ENCODE results near the gene SMAD3. TPM values are rescaled to one million over a fixed set of nuclear protein-coding genes. Genes with fewer than 3 reads are reported as not detected.

SMAD3 gene
- total RNA-seq, 2 donors from 2014 or later: 30.6 to 45.4 TPM

DNA sequence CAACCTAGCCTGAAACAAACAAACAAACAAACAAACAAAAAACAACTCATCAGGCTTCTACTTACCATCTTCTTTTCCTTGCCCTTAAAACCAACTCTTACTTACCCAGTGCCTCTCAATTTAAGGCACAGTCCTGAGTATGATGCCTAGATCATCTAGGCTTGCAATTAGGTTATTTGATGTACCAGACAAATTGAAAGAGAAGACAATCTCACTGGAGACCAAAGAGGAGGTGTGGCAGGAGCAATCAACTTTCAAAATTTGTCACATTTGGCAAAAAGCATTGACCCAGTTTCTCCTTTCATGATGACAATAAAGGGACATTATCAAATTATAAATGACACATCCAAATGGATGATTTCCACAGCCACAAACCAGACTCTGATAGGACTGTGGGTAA is 153.0 kb downstream of the SMAD3 start:
- no peaks in the 10 kb centered on the region for H3K27me3 ChIP-seq (replicated peaks; ENCODE audit: insufficient read depth)
- H3K9me3 ChIP-seq: no peaks in the 10 kb centered on the region
- TF ChIP-seq CTCF (IDR thresholded peaks at IDR 0.05) (no peak), POLR2A (IDR thresholded peaks at IDR 0.05) (no peak), POLR2AphosphoS5 (IDR thresholded peaks at IDR 0.05) (no peak)
- intact Hi-C loops (cut with DNase I): no loop called here
- DNase-seq (ENCODE audit: low spot score): no peak
- H3K36me3 ChIP-seq: no peaks in the 10 kb centered on the region
- H3K27ac ChIP-seq: no peak overlapping the region
- no peaks in the 10 kb centered on the region for H3K4me1 ChIP-seq (replicated peaks)
- no peak overlapping the region for H3K4me3 ChIP-seq

GRCh38 chr15:67219288-67219687 is 153.9 kb downstream of the SMAD3 start:
- H3K36me3 ChIP-seq: no peaks in the 10 kb centered on the region
- intact Hi-C loops (cut with DNase I): no loop called here
- no peaks in the 10 kb centered on the region for H3K9me3 ChIP-seq
- H3K27me3 ChIP-seq (replicated peaks; ENCODE audit: insufficient read depth): no peaks in the 10 kb centered on the region
- WGBS: 98% methylated on average over 2 of the region's 2 CpGs
- TF ChIP-seq POLR2A (IDR thresholded peaks at IDR 0.05): no peak
- TF ChIP-seq POLR2AphosphoS5 (IDR thresholded peaks at IDR 0.05): no peak
- no peak for TF ChIP-seq CTCF (IDR thresholded peaks at IDR 0.05)
- H3K27ac ChIP-seq: no peak overlapping the region
- H3K4me1 ChIP-seq (replicated peaks): no peaks in the 10 kb centered on the region
- DNase-seq (ENCODE audit: low spot score): no peak
- no peak overlapping the region for H3K4me3 ChIP-seq

GRCh38 chr15:67224889-67225288 is 159.5 kb downstream of the SMAD3 start:
- no peak for DNase-seq (ENCODE audit: low spot score)
- TF ChIP-seq POLR2AphosphoS5 (IDR thresholded peaks at IDR 0.05) (no peak), CTCF (IDR thresholded peaks at IDR 0.05) (no peak), POLR2A (IDR thresholded peaks at IDR 0.05) (no peak)
- 74% methylated on average over 3 of the region's 3 CpGs for WGBS
- Histone ChIP-seq H3K27me3 (replicated peaks; ENCODE audit: insufficient read depth) (no peaks in the 10 kb centered on the region), H3K4me1 (replicated peaks) (no peaks in the 10 kb centered on the region), H3K36me3 (no peaks in the 10 kb centered on the region), H3K9me3 (no peaks in the 10 kb centered on the region), H3K27ac (no peak overlapping the region), H3K4me3 (no peak overlapping the region)
- intact Hi-C loops (cut with DNase I): no loop called here

GRCh38 chr15:67225336-67225735 is 159.9 kb downstream of the SMAD3 start:
- Histone ChIP-seq H3K4me1 (replicated peaks) (no peaks in the 10 kb centered on the region), H3K9me3 (no peaks in the 10 kb centered on the region), H3K36me3 (no peaks in the 10 kb centered on the region), H3K27me3 (replicated peaks; ENCODE audit: insufficient read depth) (no peaks in the 10 kb centered on the region), H3K27ac (no peak overlapping the region), H3K4me3 (no peak overlapping the region)
- TF ChIP-seq POLR2A (IDR thresholded peaks at IDR 0.05) (no peak), CTCF (IDR thresholded peaks at IDR 0.05) (no peak), POLR2AphosphoS5 (IDR thresholded peaks at IDR 0.05) (no peak)
- no peak for DNase-seq (ENCODE audit: low spot score)
- intact Hi-C loops (cut with DNase I): no loop called here
- 100% methylated on average over 2 of the region's 2 CpGs for WGBS

- intact Hi-C loops (cut with DNase I): no loop called here
- Histone ChIP-seq H3K4me1 (replicated peaks) (no peaks in the 10 kb centered on the region), H3K27ac (no peak overlapping the region), H3K4me3 (no peak overlapping the region), H3K36me3 (no peaks in the 10 kb centered on the region), H3K9me3 (no peaks in the 10 kb centered on the region), H3K27me3 (replicated peaks; ENCODE audit: insufficient read depth) (no peaks in the 10 kb centered on the region)
- 90% methylated on average over 1 of the region's 1 CpG for WGBS
- DNase-seq (ENCODE audit: low spot score): no peak
- TF ChIP-seq CTCF (IDR thresholded peaks at IDR 0.05): no peak
These were observed 162.0 kb downstream of the SMAD3 start for GRCh38 chr15:67227431-67227830.

Data from prostate gland (tissue), 2 donors.